ENCODE measurements around the gene TTC27. TPM values are rescaled to one million over a fixed set of nuclear protein-coding genes. Genes with fewer than 3 reads are reported as not detected.

TTC27 gene
- total RNA-seq, 1 experiment from 2014 or later, result 25.1 TPM

DNA sequence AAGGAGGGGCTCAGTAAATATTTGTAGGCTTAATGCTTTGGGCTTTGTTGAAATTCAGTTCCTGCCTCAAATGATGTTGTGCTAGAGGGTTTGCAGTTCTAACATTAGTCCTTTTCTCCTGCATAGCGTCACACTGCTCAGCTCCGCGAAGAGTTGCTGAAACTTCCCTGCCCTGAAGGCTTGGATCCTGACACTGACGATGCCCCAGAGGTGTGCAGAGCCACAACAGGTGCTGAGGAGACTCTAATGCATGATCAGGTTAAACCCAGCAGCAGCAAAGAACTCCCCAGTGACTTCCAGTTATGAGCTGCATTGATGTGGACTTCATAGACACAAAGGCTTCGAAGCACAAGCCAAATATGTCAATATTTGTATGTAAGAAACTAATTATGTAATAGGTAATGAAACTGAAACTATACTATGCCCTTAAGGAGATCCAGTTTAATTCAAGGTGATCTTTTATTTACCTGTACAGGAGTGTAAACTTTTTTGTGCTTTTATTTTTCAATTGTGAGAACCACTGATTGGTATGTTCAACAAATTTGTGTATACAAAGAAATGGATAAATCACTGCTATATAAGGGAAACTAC, 10.2 kb upstream of the TTC27 start (continued):
- TF ChIP-seq, protein P1, sequence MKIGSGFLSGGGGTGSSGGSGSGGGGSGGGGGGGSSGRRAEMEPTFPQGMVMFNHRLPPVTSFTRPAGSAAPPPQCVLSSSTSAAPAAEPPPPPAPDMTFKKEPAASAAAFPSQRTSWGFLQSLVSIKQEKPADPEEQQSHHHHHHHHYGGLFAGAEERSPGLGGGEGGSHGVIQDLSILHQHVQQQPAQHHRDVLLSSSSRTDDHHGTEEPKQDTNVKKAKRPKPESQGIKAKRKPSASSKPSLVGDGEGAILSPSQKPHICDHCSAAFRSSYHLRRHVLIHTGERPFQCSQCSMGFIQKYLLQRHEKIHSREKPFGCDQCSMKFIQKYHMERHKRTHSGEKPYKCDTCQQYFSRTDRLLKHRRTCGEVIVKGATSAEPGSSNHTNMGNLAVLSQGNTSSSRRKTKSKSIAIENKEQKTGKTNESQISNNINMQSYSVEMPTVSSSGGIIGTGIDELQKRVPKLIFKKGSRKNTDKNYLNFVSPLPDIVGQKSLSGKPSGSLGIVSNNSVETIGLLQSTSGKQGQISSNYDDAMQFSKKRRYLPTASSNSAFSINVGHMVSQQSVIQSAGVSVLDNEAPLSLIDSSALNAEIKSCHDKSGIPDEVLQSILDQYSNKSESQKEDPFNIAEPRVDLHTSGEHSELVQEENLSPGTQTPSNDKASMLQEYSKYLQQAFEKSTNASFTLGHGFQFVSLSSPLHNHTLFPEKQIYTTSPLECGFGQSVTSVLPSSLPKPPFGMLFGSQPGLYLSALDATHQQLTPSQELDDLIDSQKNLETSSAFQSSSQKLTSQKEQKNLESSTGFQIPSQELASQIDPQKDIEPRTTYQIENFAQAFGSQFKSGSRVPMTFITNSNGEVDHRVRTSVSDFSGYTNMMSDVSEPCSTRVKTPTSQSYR (CRISPR knock-in tag; IDR thresholded peaks at IDR 0.05), result no peak

DNA sequence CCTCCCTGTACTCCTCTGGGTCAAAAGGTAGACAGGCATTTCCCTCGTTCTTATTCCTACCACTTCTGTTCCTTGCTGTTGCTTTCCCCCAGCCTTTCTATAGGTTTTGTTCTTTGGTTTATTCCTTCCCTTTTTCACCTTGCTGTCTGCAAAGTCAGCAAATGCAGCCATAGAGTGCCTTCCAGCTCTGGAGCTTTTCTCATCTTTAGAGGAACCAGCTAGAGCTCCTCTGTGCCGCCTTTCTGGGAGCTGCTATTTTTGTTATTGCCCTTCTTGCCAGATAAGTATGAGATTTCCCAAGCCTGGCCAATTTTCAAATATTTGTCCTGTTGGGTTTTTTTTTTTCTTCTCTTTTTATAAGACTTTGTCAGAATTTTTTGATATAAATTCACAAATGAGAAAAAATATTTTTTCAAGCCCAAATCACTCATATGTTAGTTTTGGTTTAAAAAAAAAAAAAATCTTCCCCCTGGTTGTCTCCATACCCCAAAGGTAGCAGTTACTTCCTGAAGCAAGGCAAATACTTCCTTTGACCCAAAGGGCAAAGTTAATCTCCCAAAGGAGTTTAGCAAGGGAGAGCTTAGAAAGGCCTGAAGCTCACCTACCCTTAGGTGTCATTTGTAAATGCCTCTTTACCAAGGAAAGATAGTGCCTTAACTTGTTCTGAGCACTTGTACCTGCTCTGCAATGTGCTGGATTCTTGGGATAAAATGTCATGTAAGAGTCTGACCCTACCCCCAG, 5.1 kb upstream of the TTC27 start:
- H3K4me1 Mint-ChIP-seq, result peaks cover 13% of the 10 kb centered on the region
- ATAC-seq (no peak), DNase-seq (ENCODE audit: low spot score) (no peak)
- POLR2A ChIA-PET, result no interaction called here
- H3K9me3 Mint-ChIP-seq, result no peaks in the 10 kb centered on the region
- H3K27ac Mint-ChIP-seq, result peak overlapping the region; percentile 47; the same call in 1 of the 2 replicates
- no peaks in the 10 kb centered on the region for H3K27me3 Mint-ChIP-seq (ENCODE audit: low read depth)
- TF ChIP-seq, protein P2, sequence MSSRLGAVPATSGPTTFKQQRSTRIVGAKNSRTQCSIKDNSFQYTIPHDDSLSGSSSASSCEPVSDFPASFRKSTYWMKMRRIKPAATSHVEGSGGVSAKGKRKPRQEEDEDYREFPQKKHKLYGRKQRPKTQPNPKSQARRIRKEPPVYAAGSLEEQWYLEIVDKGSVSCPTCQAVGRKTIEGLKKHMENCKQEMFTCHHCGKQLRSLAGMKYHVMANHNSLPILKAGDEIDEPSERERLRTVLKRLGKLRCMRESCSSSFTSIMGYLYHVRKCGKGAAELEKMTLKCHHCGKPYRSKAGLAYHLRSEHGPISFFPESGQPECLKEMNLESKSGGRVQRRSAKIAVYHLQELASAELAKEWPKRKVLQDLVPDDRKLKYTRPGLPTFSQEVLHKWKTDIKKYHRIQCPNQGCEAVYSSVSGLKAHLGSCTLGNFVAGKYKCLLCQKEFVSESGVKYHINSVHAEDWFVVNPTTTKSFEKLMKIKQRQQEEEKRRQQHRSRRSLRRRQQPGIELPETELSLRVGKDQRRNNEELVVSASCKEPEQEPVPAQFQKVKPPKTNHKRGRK (CRISPR knock-in tag; IDR thresholded peaks at IDR 0.05; ENCODE audit: borderline replicate concordance), result no peak
- TF ChIP-seq ZNF232 (CRISPR knock-in tag; IDR thresholded peaks at IDR 0.05) (no peak), RELA (CRISPR knock-in tag; IDR thresholded peaks at IDR 0.05; ENCODE audit: borderline replicate concordance) (no peak), ELF4 (CRISPR knock-in tag; IDR thresholded peaks at IDR 0.05; ENCODE audit: low read depth) (no peak), ZNF416 (CRISPR knock-in tag; IDR thresholded peaks at IDR 0.05) (no peak), SMAD4 (CRISPR knock-in tag; IDR thresholded peaks at IDR 0.05) (no peak), ETV6 (CRISPR knock-in tag; IDR thresholded peaks at IDR 0.05) (no peak), MYBL2 (CRISPR knock-in tag; IDR thresholded peaks at IDR 0.05) (no peak), ZNF219 (CRISPR knock-in tag; IDR thresholded peaks at IDR 0.05; ENCODE audit: borderline replicate concordance) (no peak), PRRX2 (CRISPR knock-in tag; IDR thresholded peaks at IDR 0.05) (no peak), ATF1 (CRISPR knock-in tag; IDR thresholded peaks at IDR 0.05) (no peak)
- TF ChIP-seq, protein P3, sequence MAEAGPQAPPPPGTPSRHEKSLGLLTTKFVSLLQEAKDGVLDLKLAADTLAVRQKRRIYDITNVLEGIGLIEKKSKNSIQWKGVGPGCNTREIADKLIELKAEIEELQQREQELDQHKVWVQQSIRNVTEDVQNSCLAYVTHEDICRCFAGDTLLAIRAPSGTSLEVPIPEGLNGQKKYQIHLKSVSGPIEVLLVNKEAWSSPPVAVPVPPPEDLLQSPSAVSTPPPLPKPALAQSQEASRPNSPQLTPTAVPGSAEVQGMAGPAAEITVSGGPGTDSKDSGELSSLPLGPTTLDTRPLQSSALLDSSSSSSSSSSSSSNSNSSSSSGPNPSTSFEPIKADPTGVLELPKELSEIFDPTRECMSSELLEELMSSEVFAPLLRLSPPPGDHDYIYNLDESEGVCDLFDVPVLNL (CRISPR knock-in tag; IDR thresholded peaks at IDR 0.05; ENCODE audit: borderline replicate concordance, low read depth), result no peak
- TF ChIP-seq, protein P4, sequence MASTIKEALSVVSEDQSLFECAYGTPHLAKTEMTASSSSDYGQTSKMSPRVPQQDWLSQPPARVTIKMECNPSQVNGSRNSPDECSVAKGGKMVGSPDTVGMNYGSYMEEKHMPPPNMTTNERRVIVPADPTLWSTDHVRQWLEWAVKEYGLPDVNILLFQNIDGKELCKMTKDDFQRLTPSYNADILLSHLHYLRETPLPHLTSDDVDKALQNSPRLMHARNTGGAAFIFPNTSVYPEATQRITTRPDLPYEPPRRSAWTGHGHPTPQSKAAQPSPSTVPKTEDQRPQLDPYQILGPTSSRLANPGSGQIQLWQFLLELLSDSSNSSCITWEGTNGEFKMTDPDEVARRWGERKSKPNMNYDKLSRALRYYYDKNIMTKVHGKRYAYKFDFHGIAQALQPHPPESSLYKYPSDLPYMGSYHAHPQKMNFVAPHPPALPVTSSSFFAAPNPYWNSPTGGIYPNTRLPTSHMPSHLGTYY (CRISPR knock-in tag; IDR thresholded peaks at IDR 0.05), result no peak
- TF ChIP-seq, protein P5, sequence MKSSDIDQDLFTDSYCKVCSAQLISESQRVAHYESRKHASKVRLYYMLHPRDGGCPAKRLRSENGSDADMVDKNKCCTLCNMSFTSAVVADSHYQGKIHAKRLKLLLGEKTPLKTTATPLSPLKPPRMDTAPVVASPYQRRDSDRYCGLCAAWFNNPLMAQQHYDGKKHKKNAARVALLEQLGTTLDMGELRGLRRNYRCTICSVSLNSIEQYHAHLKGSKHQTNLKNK (CRISPR knock-in tag; IDR thresholded peaks at IDR 0.05), result no peak
- TF ChIP-seq, protein P6, sequence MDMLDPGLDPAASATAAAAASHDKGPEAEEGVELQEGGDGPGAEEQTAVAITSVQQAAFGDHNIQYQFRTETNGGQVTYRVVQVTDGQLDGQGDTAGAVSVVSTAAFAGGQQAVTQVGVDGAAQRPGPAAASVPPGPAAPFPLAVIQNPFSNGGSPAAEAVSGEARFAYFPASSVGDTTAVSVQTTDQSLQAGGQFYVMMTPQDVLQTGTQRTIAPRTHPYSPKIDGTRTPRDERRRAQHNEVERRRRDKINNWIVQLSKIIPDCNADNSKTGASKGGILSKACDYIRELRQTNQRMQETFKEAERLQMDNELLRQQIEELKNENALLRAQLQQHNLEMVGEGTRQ (CRISPR knock-in tag; IDR thresholded peaks at IDR 0.05), result no peak
- TF ChIP-seq, protein P7, sequence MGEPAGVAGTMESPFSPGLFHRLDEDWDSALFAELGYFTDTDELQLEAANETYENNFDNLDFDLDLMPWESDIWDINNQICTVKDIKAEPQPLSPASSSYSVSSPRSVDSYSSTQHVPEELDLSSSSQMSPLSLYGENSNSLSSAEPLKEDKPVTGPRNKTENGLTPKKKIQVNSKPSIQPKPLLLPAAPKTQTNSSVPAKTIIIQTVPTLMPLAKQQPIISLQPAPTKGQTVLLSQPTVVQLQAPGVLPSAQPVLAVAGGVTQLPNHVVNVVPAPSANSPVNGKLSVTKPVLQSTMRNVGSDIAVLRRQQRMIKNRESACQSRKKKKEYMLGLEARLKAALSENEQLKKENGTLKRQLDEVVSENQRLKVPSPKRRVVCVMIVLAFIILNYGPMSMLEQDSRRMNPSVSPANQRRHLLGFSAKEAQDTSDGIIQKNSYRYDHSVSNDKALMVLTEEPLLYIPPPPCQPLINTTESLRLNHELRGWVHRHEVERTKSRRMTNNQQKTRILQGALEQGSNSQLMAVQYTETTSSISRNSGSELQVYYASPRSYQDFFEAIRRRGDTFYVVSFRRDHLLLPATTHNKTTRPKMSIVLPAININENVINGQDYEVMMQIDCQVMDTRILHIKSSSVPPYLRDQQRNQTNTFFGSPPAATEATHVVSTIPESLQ (CRISPR knock-in tag; IDR thresholded peaks at IDR 0.05), result no peak
- TF ChIP-seq, protein P8, sequence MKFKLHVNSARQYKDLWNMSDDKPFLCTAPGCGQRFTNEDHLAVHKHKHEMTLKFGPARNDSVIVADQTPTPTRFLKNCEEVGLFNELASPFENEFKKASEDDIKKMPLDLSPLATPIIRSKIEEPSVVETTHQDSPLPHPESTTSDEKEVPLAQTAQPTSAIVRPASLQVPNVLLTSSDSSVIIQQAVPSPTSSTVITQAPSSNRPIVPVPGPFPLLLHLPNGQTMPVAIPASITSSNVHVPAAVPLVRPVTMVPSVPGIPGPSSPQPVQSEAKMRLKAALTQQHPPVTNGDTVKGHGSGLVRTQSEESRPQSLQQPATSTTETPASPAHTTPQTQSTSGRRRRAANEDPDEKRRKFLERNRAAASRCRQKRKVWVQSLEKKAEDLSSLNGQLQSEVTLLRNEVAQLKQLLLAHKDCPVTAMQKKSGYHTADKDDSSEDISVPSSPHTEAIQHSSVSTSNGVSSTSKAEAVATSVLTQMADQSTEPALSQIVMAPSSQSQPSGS (CRISPR knock-in tag; IDR thresholded peaks at IDR 0.05; ENCODE audit: borderline replicate concordance, low read depth), result no peak
- H3K4me3 Mint-ChIP-seq, result no peak overlapping the region
- peaks cover 11% of the 10 kb centered on the region for H3K36me3 Mint-ChIP-seq
- CTCF ChIA-PET, result no interaction called here

Data from WTC11 (cell line).